Cardiac muscle cell (in vitro differentiated cells and primary cell): ENCODE data around the gene SRR. TPM values are rescaled to one million over a fixed set of nuclear protein-coding genes. Genes with fewer than 3 reads are reported as not detected.

Experiments used
- DNase-seq, 2 donors: peaks; one replicate each; pipeline versions ENCODE4 v3.0.0 to v3.0.0-alpha.2; 2010 to 2017; ENCODE audit warnings: low read depth in 1 of 2, low spot score in 1 of 2
- H3K27ac ChIP-seq: fragments of 200-600 bp; sonication (generic); 2 replicates; pipeline ENCODE4 v1.5.1; 2016
- H3K27me3 ChIP-seq: fragments of 200-600 bp; sonication (generic); 2 replicates; pipeline ENCODE4 v1.6.0; 2016; ENCODE audit warnings: control low read depth
- H3K36me3 ChIP-seq: fragments of 200-600 bp; sonication (generic); 2 replicates; pipeline ENCODE4 v1.5.1; 2016; ENCODE audit warnings: control low read depth
- H3K4me1 ChIP-seq: fragments of 200-600 bp; sonication (generic); 2 replicates; pipeline ENCODE4 v1.8.1; 2017; ENCODE audit warnings: low read depth, mild to moderate bottlenecking, mixed run types
- H3K4me3 ChIP-seq: fragments of 200-600 bp; sonication (generic); 2 replicates; pipeline ENCODE4 v1.5.1; 2016; ENCODE audit warnings: mild to moderate bottlenecking
- H3K9me3 ChIP-seq: fragments of 200-600 bp; sonication (generic); 2 replicates; pipeline ENCODE4 v1.5.1; 2017; ENCODE audit warnings: low read depth, mild to moderate bottlenecking, control low read depth
- CTCF ChIP-seq: IDR thresholded peaks from 2 replicates; pipeline ENCODE4 v1.5.1; 2012; ENCODE audit warnings: low read depth, mild to moderate bottlenecking, low read length
- polyA plus RNA-seq: library from polyadenylated mRNA; unstranded; fragments of >200 nt; fragmentation: Nextera tagmentation; extraction: Ambion mirVana; gene quantifications from 2 replicates; pipeline ENCODE4 v1.2.1, GENCODE V29; 2016
- total RNA-seq: library from RNA; depleted of rRNA; stranded (reverse); fragments of >200 nt; gene quantifications from 2 replicates; pipeline ENCODE4 v1.2.3, GENCODE V29; 2016

SRR gene
- total and polyA plus RNA-seq, 2 experiments from 2014 or later, result 27.7 to 49.9 TPM

GRCh38 chr17:2271985-2272702, 31.6 kb upstream of the SRR start:
- peaks cover 13% of the 10 kb centered on the region for H3K36me3 ChIP-seq
- no peaks in the 10 kb centered on the region for H3K27me3 ChIP-seq
- H3K4me3 ChIP-seq, result no peak overlapping the region
- TF ChIP-seq CTCF, result no peak
- H3K9me3 ChIP-seq, result no peaks in the 10 kb centered on the region
- DNase-seq, result no peak
- H3K4me1 ChIP-seq, result peaks cover 3% of the 10 kb centered on the region
- H3K27ac ChIP-seq, result no peak overlapping the region

DNA sequence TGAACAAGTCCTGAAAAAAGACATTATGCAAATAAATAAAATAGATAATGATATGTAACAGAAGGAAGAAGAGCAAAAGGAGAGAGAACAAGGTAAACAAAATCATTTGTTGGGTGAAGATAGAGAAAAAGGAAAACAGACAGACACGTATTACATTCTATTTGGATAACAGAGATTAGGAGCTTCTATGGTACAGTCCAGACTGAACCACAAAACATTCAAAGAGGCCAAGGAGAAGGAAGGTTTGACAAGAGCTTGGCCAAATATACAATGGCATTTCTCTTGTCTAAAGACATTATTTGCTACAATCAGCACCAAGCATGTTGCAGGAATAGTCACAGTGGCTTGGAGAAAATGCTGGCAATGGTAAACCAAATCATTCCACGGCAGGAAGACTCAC, 29.3 kb upstream of the SRR start:
- no peak for TF ChIP-seq CTCF
- no peaks in the 10 kb centered on the region for H3K27me3 ChIP-seq
- H3K9me3 ChIP-seq, result no peaks in the 10 kb centered on the region
- no peak for DNase-seq
- no peak overlapping the region for H3K4me3 ChIP-seq
- H3K4me1 ChIP-seq, result no peaks in the 10 kb centered on the region
- H3K36me3 ChIP-seq, result peaks cover 26% of the 10 kb centered on the region
- H3K27ac ChIP-seq, result no peak overlapping the region

DNA sequence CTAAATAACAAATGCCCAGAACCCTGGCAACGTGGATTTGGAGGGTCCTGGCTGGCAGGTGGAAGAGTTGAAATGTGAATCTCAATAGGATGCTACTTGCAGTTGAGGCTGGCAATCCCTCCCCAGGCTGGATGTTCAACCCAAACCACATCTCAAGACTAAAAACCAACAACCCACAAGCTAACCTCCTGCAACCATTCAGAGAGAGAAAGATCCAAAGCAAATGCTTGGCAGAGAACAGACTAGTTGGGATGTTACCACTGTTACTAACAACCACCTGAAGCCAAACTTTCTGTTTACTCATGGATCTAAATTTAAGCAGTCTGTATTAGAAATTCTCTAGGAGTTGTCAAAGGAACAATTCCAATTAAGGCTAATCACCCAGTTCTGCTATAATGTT, 28.0 kb upstream of the SRR start:
- no peak for DNase-seq
- Histone ChIP-seq H3K27me3 (no peaks in the 10 kb centered on the region), H3K4me1 (no peaks in the 10 kb centered on the region), H3K4me3 (no peak overlapping the region), H3K27ac (no peak overlapping the region), H3K36me3 (peaks cover 39% of the 10 kb centered on the region), H3K9me3 (no peaks in the 10 kb centered on the region)
- no peak for TF ChIP-seq CTCF

DNA sequence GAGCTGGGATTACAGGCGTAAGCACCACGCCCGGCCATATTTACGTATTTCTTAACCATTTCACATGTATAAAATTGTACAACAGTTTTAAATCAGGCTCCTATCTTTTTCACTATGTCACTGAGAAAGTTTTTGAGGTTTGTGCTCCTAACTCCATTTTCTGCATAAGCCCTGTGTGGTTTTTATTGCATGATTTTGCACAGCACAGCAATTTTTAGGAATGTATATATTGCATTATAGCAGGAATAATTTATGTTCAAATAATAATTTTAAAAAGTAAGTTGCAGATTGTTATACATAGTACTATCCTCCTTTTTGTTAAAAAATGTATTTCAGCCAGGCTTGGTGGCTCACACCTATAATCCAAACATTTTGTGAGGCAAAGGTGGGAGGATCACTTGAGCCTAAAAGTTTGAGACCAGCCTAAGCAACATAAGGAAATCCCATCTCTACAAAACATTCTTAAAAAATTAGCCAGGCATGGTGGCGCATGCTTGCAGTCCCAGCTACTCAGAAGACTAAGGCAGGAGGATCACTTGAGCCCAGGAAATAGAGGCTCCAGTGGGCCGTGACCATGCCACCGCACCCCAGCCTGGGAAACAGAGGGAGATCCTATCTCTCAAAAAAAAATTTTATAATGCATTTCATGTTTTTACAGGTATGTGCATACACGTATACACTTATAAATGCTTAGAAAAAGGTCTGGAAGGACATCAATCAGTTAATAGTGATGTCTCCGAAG, 26.1 kb upstream of the SRR start:
- no peak overlapping the region for H3K4me3 ChIP-seq
- H3K36me3 ChIP-seq, result peaks cover 47% of the 10 kb centered on the region
- no peaks in the 10 kb centered on the region for H3K4me1 ChIP-seq
- no peaks in the 10 kb centered on the region for H3K27me3 ChIP-seq
- no peaks in the 10 kb centered on the region for H3K9me3 ChIP-seq
- TF ChIP-seq CTCF, result no peak
- no peak overlapping the region for H3K27ac ChIP-seq
- no peak for DNase-seq

DNA sequence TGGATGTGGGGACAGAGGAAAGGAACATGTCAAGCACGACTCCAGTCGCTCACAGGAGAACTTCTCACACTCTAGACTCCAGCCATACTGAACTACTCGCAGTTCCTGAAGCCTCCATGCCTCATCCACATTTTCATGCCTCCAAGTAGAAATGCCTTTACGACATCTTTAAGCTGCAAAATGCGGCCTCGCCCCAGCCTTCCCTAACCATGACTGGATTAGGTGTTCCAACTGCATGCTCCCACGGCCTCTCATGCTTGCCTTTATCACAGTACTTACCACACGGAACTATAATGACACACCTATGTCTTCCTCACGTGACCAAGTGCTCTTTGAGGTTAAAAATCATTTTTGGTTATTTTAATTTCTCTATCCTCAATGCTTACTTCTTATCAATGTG, 24.0 kb upstream of the SRR start:
- Histone ChIP-seq H3K9me3 (no peaks in the 10 kb centered on the region), H3K27me3 (no peaks in the 10 kb centered on the region), H3K36me3 (peaks cover 56% of the 10 kb centered on the region), H3K4me3 (no peak overlapping the region), H3K4me1 (no peaks in the 10 kb centered on the region), H3K27ac (no peak overlapping the region)
- DNase-seq, result no peak
- TF ChIP-seq CTCF, result no peak
